H9 (cell line): ENCODE data around the gene GLIPR2. TPM values are rescaled to one million over a fixed set of nuclear protein-coding genes. Genes with fewer than 3 reads are reported as not detected.
A peak's percentile ranks its signal among the peaks of the same experiment; 100 is the strongest.

Experiments
- DNase-seq: peaks from one replicate; pipeline ENCODE4 v3.0.0-alpha.2; 2017
- H2AFZ ChIP-seq: one replicate; pipeline ENCODE4 v1.6.1; 2013; ENCODE audit warnings: mild to moderate bottlenecking, low read length, control low read depth, moderate library complexity
- H2AK5ac ChIP-seq: 2 replicates; pipeline ENCODE4 v1.6.1; 2013; ENCODE audit warnings: low read length, control low read depth, mixed read lengths; ENCODE audit not compliant: insufficient read length
- H2BK120ac ChIP-seq: one replicate; pipeline ENCODE4 v1.6.1; 2013; ENCODE audit warnings: low read depth, mild to moderate bottlenecking, low read length, control low read depth, inconsistent platforms; ENCODE audit not compliant: poor library complexity, severe bottlenecking
- H2BK12ac ChIP-seq: 2 replicates; pipeline ENCODE4 v1.6.1; 2013; ENCODE audit warnings: low read length, control low read depth, mixed read lengths, low read depth; ENCODE audit not compliant: insufficient read length
- H2BK15ac ChIP-seq: 2 replicates; pipeline ENCODE4 v1.6.1; 2013; ENCODE audit warnings: low read depth, low read length, control low read depth
- H2BK20ac ChIP-seq: one replicate; pipeline ENCODE4 v1.6.1; 2013; ENCODE audit warnings: low read depth, mild to moderate bottlenecking, low read length, control low read depth, inconsistent platforms; ENCODE audit not compliant: poor library complexity, severe bottlenecking
- H2BK5ac ChIP-seq: 2 replicates; pipeline ENCODE4 v1.6.1; 2013; ENCODE audit warnings: low read length, control low read depth, mixed read lengths; ENCODE audit not compliant: insufficient read length
- H3K14ac ChIP-seq: 2 replicates; pipeline ENCODE4 v1.6.1; 2013; ENCODE audit warnings: low read length, control low read depth; ENCODE audit not compliant: insufficient read depth
- H3K18ac ChIP-seq: 2 replicates; pipeline ENCODE4 v1.6.1; 2013; ENCODE audit warnings: low read depth, mild to moderate bottlenecking, mixed read lengths, low read length, control low read depth; ENCODE audit not compliant: insufficient read length
- H3K23ac ChIP-seq: 2 replicates; pipeline ENCODE4 v1.6.1; 2013; ENCODE audit warnings: low read length, control low read depth, mixed read lengths, low read depth; ENCODE audit not compliant: insufficient read length
- H3K23me2 ChIP-seq: 2 replicates; pipeline ENCODE4 v1.6.1; 2013; ENCODE audit warnings: low read depth, mild to moderate bottlenecking, mixed read lengths, low read length, control low read depth; ENCODE audit not compliant: insufficient read length, poor library complexity, severe bottlenecking
- H3K27ac ChIP-seq: 2 replicates; pipeline ENCODE4 v1.5.1; 2013; ENCODE audit warnings: low read length, control low read depth, mixed read lengths, low read depth; ENCODE audit not compliant: insufficient read length
- H3K27me3 ChIP-seq: 2 replicates; pipeline ENCODE4 v1.6.1; 2013; ENCODE audit warnings: low read length, control low read depth, inconsistent platforms; ENCODE audit not compliant: insufficient read depth
- H3K4ac ChIP-seq: 2 replicates; pipeline ENCODE4 v1.6.1; 2013; ENCODE audit warnings: low read depth, mild to moderate bottlenecking, control low read depth, inconsistent platforms, low read length, moderate library complexity
- H3K4me1 ChIP-seq: 2 replicates; pipeline ENCODE4 v1.6.1; 2013; ENCODE audit warnings: low read length, control low read depth, inconsistent platforms; ENCODE audit not compliant: insufficient read depth
- H3K4me2 ChIP-seq: 2 replicates; pipeline ENCODE4 v1.6.1; 2013; ENCODE audit warnings: low read length, control low read depth, mixed read lengths; ENCODE audit not compliant: insufficient read length, insufficient read depth
- H3K56ac ChIP-seq: 2 replicates; pipeline ENCODE4 v1.6.1; 2013; ENCODE audit warnings: low read depth, mild to moderate bottlenecking, mixed read lengths, low read length, control low read depth; ENCODE audit not compliant: insufficient read length
- H3K79me1 ChIP-seq: 2 replicates; pipeline ENCODE4 v1.6.1; 2013; ENCODE audit warnings: low read depth, mild to moderate bottlenecking, moderate library complexity, low read length, control low read depth, inconsistent platforms; ENCODE audit not compliant: insufficient read depth, poor library complexity, severe bottlenecking
- H3K79me2 ChIP-seq: 2 replicates; pipeline ENCODE4 v1.6.1; 2013; ENCODE audit warnings: low read length, control low read depth, inconsistent platforms; ENCODE audit not compliant: insufficient read depth
- H3K9ac ChIP-seq: 2 replicates; pipeline ENCODE4 v1.6.1; 2013; ENCODE audit warnings: low read length, control low read depth, mixed read lengths; ENCODE audit not compliant: insufficient read length; ENCODE audit errors: extremely low read depth
- H3K9me3 ChIP-seq: one replicate; pipeline ENCODE4 v1.6.1; 2013; ENCODE audit warnings: low read depth, low read length, inconsistent platforms; ENCODE audit not compliant: control insufficient read depth
- H3T11ph ChIP-seq: one replicate; pipeline ENCODE4 v1.6.1; 2013; ENCODE audit warnings: mild to moderate bottlenecking, low read length, control low read depth, inconsistent platforms
- H4K20me1 ChIP-seq: one replicate; pipeline ENCODE4 v1.6.1; 2013; ENCODE audit not compliant: control insufficient read depth, insufficient read length, insufficient read depth
- H4K5ac ChIP-seq: 2 replicates; pipeline ENCODE4 v1.6.1; 2013; ENCODE audit warnings: low read depth, mild to moderate bottlenecking, mixed read lengths, low read length, control low read depth; ENCODE audit not compliant: insufficient read length
- H4K8ac ChIP-seq: replicated peaks from 2 replicates; pipeline ENCODE4 v1.6.1; 2013; ENCODE audit warnings: low read length, control low read depth, mixed read lengths, low read depth; ENCODE audit not compliant: insufficient read length
- H4K91ac ChIP-seq: 2 replicates; pipeline ENCODE4 v1.6.1; 2013; ENCODE audit warnings: low read depth, mild to moderate bottlenecking, moderate library complexity, mixed read lengths, low read length, control low read depth; ENCODE audit not compliant: insufficient read length
- H3K27ac Mint-ChIP-seq, 3 experiments: 2 replicates in 2 of 3; 3 replicates in 1 of 3; pipeline ENCODE4 v1.8.0; 2020 to 2021; ENCODE audit warnings: mixed read lengths in 3 of 3, mild to moderate bottlenecking in 1 of 3, moderate library complexity in 1 of 3
- H3K27me3 Mint-ChIP-seq: 2 replicates; pipeline ENCODE4 v1.8.0; 2021; ENCODE audit warnings: low read depth, mild to moderate bottlenecking, moderate library complexity, mixed read lengths
- H3K36me3 Mint-ChIP-seq, 3 experiments: 2 replicates in 2 of 3; 3 replicates in 1 of 3; pipeline ENCODE4 v1.8.0; 2020 to 2021; ENCODE audit warnings: low read depth in 3 of 3, mixed read lengths in 3 of 3; ENCODE audit not compliant: insufficient read depth in 1 of 3
- H3K4me1 Mint-ChIP-seq, 2 experiments: 2 replicates each; pipeline ENCODE4 v1.8.0; 2020; ENCODE audit warnings: mixed read lengths in 2 of 2
- H3K4me3 Mint-ChIP-seq, 2 experiments: 2 replicates in 1 of 2; 3 replicates in 1 of 2; pipeline ENCODE4 v1.8.0; 2020 to 2021; ENCODE audit warnings: mild to moderate bottlenecking in 2 of 2, mixed read lengths in 2 of 2, moderate library complexity in 1 of 2
- H3K9me3 Mint-ChIP-seq, 2 experiments: 2 replicates in 1 of 2; 3 replicates in 1 of 2; pipeline ENCODE4 v1.8.0; 2020; ENCODE audit warnings: mild to moderate bottlenecking in 2 of 2, mixed read lengths in 2 of 2, moderate library complexity in 1 of 2
- CTCF ChIP-seq: fragments of 200-600 bp; sonication (generic); conservative IDR thresholded peaks from 3 replicates; pipeline ENCODE4 v1.8.0; 2021; ENCODE audit warnings: antibody characterized with exemption, mild to moderate bottlenecking
- WGBS: extraction: QIAGEN DNeasy Blood & Tissue Kit; methylation state at CpG from one replicate; pipeline ENCODE4 v1.1.7; 2013; ENCODE audit warnings: missing lambda C conversion rate, low lambda C conversion rate, mixed read lengths; ENCODE audit not compliant: insufficient read length; ENCODE audit errors: extremely low coverage; 5-methylcytosine and 5-hydroxymethylcytosine counted together
- total RNA-seq: library from RNA; stranded (reverse); gene quantifications from 2 replicates; pipeline ENCODE4 v1.2.1, GENCODE V29; 2021

GLIPR2 gene
- total RNA-seq, 1 experiment from 2014 or later = 10.0 TPM

- H3K79me1 ChIP-seq = no peaks in the 10 kb centered on the region
- H2BK15ac ChIP-seq = no peak overlapping the region
- H3K23me2 ChIP-seq = peaks cover 14% of the 10 kb centered on the region
- H4K91ac ChIP-seq = no peak overlapping the region
- H3K4ac ChIP-seq = no peak overlapping the region
- H3K36me3 Mint-ChIP-seq = peaks cover 0 to 1% (median 0%) of the 10 kb centered on the region in 3 experiments; a peak in 1 of 7 replicates
- no peak overlapping the region for H3K4me2 ChIP-seq
- no peak overlapping the region for H2AK5ac ChIP-seq
- no peak overlapping the region for H2AFZ ChIP-seq
- no peaks in the 10 kb centered on the region for H3K9me3 ChIP-seq
- H3K56ac ChIP-seq = no peak overlapping the region
- peaks cover 27% of the 10 kb centered on the region for H3K27me3 ChIP-seq
- H3K27me3 Mint-ChIP-seq = peaks cover 79% of the 10 kb centered on the region
- peaks cover 23 to 35% of the 10 kb centered on the region in 2 experiments for H3K4me1 Mint-ChIP-seq
- no peak overlapping the region; a peak in 1 of 5 replicates for H3K4me3 Mint-ChIP-seq
- H3K18ac ChIP-seq = no peak overlapping the region
- no CpG with 5 or more reads among the region's 5 CpGs for WGBS
- no peaks in the 10 kb centered on the region for H4K20me1 ChIP-seq
- no peaks in the 10 kb centered on the region for H3K79me2 ChIP-seq
- no peak overlapping the region for H3K9ac ChIP-seq
- H3K23ac ChIP-seq = no peak overlapping the region
- no peak overlapping the region for H2BK20ac ChIP-seq
- H2BK5ac ChIP-seq = no peak overlapping the region
- peaks cover 0 to 5% of the 10 kb centered on the region in 2 experiments; a peak in 3 of 5 replicates for H3K9me3 Mint-ChIP-seq
- H4K8ac ChIP-seq = no peak overlapping the region
- no peak overlapping the region for H3K14ac ChIP-seq
- no peak overlapping the region for H3K27ac ChIP-seq
- DNase-seq = no peak
- H3K4me1 ChIP-seq = no peaks in the 10 kb centered on the region
- no peak overlapping the region for H4K5ac ChIP-seq
- no peak overlapping the region for H2BK120ac ChIP-seq
- peak overlapping the region in 1 of 3 experiments; percentile 17; a peak in 1 of 7 replicates for H3K27ac Mint-ChIP-seq
- no peak for TF ChIP-seq CTCF
- H2BK12ac ChIP-seq = no peak overlapping the region
- no peak overlapping the region for H3T11ph ChIP-seq
Measured at GRCh38 chr9:36138901-36139300, 2.4 kb downstream of the GLIPR2 start.
